ENCODE data around the gene ASMTL. TPM values are rescaled to one million over a fixed set of nuclear protein-coding genes. Genes with fewer than 3 reads are reported as not detected.

ASMTL gene
- total RNA-seq, 1 experiment from 2014 or later: 42.7 TPM

DNA sequence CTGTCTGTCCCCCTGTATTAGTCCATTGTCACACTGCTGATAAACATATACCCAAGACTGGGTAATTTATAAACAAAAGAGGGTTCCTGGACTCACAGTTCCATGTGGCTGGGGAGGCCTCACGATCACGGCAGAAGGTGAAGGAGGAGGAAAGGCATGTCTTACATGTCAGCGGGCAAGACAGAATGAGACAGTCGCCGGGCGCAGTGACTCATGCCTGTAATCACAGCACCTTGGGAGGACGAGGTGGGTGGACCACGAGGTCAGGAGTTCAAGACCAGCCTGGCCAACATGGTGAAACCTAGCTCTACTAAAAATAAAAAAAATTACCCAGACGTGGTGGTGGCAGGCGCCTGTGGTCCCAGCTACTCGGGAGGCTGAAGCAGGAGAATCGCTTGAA is 91.4 kb downstream of the ASMTL start:
- no peaks in the 10 kb centered on the region for H3K9me2 ChIP-seq (ENCODE audit: insufficient read depth)
- POLR2A ChIA-PET (ENCODE audit: unreplicated experiment): no interaction called here
- H3K79me2 ChIP-seq (ENCODE audit: low read depth): no peaks in the 10 kb centered on the region
- TF ChIP-seq, protein P1, sequence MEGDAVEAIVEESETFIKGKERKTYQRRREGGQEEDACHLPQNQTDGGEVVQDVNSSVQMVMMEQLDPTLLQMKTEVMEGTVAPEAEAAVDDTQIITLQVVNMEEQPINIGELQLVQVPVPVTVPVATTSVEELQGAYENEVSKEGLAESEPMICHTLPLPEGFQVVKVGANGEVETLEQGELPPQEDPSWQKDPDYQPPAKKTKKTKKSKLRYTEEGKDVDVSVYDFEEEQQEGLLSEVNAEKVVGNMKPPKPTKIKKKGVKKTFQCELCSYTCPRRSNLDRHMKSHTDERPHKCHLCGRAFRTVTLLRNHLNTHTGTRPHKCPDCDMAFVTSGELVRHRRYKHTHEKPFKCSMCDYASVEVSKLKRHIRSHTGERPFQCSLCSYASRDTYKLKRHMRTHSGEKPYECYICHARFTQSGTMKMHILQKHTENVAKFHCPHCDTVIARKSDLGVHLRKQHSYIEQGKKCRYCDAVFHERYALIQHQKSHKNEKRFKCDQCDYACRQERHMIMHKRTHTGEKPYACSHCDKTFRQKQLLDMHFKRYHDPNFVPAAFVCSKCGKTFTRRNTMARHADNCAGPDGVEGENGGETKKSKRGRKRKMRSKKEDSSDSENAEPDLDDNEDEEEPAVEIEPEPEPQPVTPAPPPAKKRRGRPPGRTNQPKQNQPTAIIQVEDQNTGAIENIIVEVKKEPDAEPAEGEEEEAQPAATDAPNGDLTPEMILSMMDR (conservative IDR thresholded peaks at IDR 0.05): no peak
- no peak for TF ChIP-seq EZH2 (IDR thresholded peaks at IDR 0.05; ENCODE audit: low read depth)
- no peaks in the 10 kb centered on the region for H4K20me1 ChIP-seq (ENCODE audit: insufficient read depth)
- intact Hi-C loops (cut with micrococcal nuclease; ENCODE audit: unreplicated experiment): no loop called here
- H3K36me3 ChIP-seq (ENCODE audit: low read depth): no peaks in the 10 kb centered on the region
- 0 out of 2 replicates have a peak, but pooled peaks cover 3% of the 10 kb centered on the region for H3K9me3 ChIP-seq (ENCODE audit: insufficient read depth, low read depth)
- no peak for DNase-seq
- no peak overlapping the region for H2AFZ ChIP-seq
- no peak overlapping the region for H3K27ac ChIP-seq
- H3K4me3 ChIP-seq: no peak overlapping the region
- H3K27me3 ChIP-seq (ENCODE audit: insufficient read depth, low read depth): peaks cover 2% of the 10 kb centered on the region; the same call in 1 of the 2 replicates
- H3K4me1 ChIP-seq (replicated peaks; ENCODE audit: insufficient read depth): no peaks in the 10 kb centered on the region
- CTCF ChIA-PET: no interaction called here
- BruUV-seq (replicated peaks): no TSS peak
- H3K4me2 ChIP-seq: no peak overlapping the region
- no peaks in the 10 kb centered on the region for H3F3A ChIP-seq (ENCODE audit: insufficient read depth, low read depth)

DNA sequence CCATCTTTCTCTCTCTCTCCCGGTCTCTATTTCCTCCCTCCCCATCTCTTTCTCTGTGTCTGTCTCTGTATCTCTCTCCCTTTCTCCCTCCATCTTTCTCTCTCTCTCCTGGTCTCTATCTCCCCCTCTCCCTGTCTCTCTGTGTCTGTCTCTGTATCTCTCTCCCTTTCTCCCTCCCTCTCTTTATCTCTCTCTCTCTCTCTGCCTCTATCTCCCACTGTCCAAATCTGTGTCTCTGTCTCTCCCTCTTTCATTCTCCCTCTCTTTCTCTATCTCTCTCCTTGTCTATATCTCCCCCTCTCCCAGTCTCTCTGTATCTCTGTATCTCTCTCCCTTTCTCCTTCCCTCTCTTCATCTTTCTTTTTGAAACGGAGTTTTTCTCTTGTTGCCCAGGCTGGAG is 92.5 kb downstream of the ASMTL start:
- CTCF ChIA-PET: no interaction called here
- no peaks in the 10 kb centered on the region for H3K4me1 ChIP-seq (replicated peaks; ENCODE audit: insufficient read depth)
- no peak for DNase-seq
- H3F3A ChIP-seq (ENCODE audit: insufficient read depth, low read depth): no peaks in the 10 kb centered on the region
- H4K20me1 ChIP-seq (ENCODE audit: insufficient read depth): no peaks in the 10 kb centered on the region
- H3K36me3 ChIP-seq (ENCODE audit: low read depth): no peaks in the 10 kb centered on the region
- 0 out of 2 replicates have a peak, but pooled peaks cover 3% of the 10 kb centered on the region for H3K9me3 ChIP-seq (ENCODE audit: insufficient read depth, low read depth)
- BruUV-seq (replicated peaks): no TSS peak
- POLR2A ChIA-PET (ENCODE audit: unreplicated experiment): no interaction called here
- H2AFZ ChIP-seq: no peak overlapping the region
- no peaks in the 10 kb centered on the region for H3K9me2 ChIP-seq (ENCODE audit: insufficient read depth)
- TF ChIP-seq EZH2 (IDR thresholded peaks at IDR 0.05; ENCODE audit: low read depth): no peak
- TF ChIP-seq, protein P1 (conservative IDR thresholded peaks at IDR 0.05): no peak
- H3K27me3 ChIP-seq (ENCODE audit: insufficient read depth, low read depth): peaks cover 2% of the 10 kb centered on the region; the same call in 1 of the 2 replicates
- no peak overlapping the region for H3K4me2 ChIP-seq
- H3K79me2 ChIP-seq (ENCODE audit: low read depth): no peaks in the 10 kb centered on the region
- no peak overlapping the region for H3K4me3 ChIP-seq
- intact Hi-C loops (cut with micrococcal nuclease; ENCODE audit: unreplicated experiment): no loop called here
- no peak overlapping the region for H3K27ac ChIP-seq

DNA sequence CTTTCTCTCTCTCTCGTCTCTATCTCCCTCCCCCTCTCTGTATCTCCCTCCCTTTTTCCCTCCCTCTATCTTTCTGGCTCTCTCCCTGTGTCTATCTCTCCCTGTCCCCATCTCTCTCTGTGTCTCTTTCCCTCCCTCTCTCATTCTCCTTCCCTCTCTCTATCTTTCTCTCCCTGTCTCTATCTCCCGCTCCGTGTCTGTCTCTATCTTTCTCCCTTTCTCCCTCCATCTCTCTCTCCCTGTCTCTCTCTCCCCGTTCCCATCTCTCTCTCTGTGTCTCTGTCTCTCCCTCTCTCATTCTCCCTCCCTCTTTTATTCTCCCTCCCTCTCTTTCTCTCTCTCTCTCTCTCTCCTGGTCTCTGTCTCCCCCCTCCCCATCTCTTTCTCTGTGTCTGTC is 93.2 kb downstream of the ASMTL start:
- intact Hi-C loops (cut with micrococcal nuclease; ENCODE audit: unreplicated experiment): no loop called here
- POLR2A ChIA-PET (ENCODE audit: unreplicated experiment): no interaction called here
- Histone ChIP-seq H3K4me2 (no peak overlapping the region), H3K4me1 (replicated peaks; ENCODE audit: insufficient read depth) (no peaks in the 10 kb centered on the region), H3K36me3 (ENCODE audit: low read depth) (no peaks in the 10 kb centered on the region), H4K20me1 (ENCODE audit: insufficient read depth) (no peaks in the 10 kb centered on the region), H3K27me3 (ENCODE audit: insufficient read depth, low read depth) (peaks cover 2% of the 10 kb centered on the region; the same call in 1 of the 2 replicates), H3K27ac (no peak overlapping the region), H3K4me3 (no peak overlapping the region), H3F3A (ENCODE audit: insufficient read depth, low read depth) (no peaks in the 10 kb centered on the region), H3K79me2 (ENCODE audit: low read depth) (no peaks in the 10 kb centered on the region), H3K9me3 (ENCODE audit: insufficient read depth, low read depth) (0 out of 2 replicates have a peak, but pooled peaks cover 3% of the 10 kb centered on the region), H3K9me2 (ENCODE audit: insufficient read depth) (no peaks in the 10 kb centered on the region), H2AFZ (no peak overlapping the region)
- DNase-seq: no peak
- CTCF ChIA-PET: no interaction called here
- TF ChIP-seq, protein P1 (conservative IDR thresholded peaks at IDR 0.05): no peak
- TF ChIP-seq EZH2 (IDR thresholded peaks at IDR 0.05; ENCODE audit: low read depth): no peak
- BruUV-seq (replicated peaks): no TSS peak

All from PC-9 (cell line).